ENCODE data around the gene SCAMP3.

- TF ChIP-seq CTCF (conservative IDR thresholded peaks at IDR 0.05; ENCODE audit: low read depth, low read length) (no peak), CEBPB (IDR thresholded peaks at IDR 0.05; ENCODE audit: low read depth, low read length) (no peak), MXI1 (IDR thresholded peaks at IDR 0.05; ENCODE audit: borderline replicate concordance, low read depth, low read length) (no peak), RAD21 (IDR thresholded peaks at IDR 0.05; ENCODE audit: low read length) (no peak), POLR2A (IDR thresholded peaks at IDR 0.05; ENCODE audit: low read depth, low read length) (no peak), ELK1 (IDR thresholded peaks at IDR 0.05; ENCODE audit: borderline replicate concordance, low read depth, low read length) (no peak), MAFK (IDR thresholded peaks at IDR 0.05; ENCODE audit: low read depth, low read length) (no peak), FOS (IDR thresholded peaks at IDR 0.05; ENCODE audit: low read depth, low read length) (no peak), SMC3 (IDR thresholded peaks at IDR 0.05; ENCODE audit: low read depth, low read length) (no peak)
These were observed 11.9 kb downstream of the SCAMP3 start for GRCh38 chr1:155250246-155250632.
